Right renal cortex interstitium (tissue), 3 donors: Measurements from ENCODE around the gene CARD6. TPM values are rescaled to one million over a fixed set of nuclear protein-coding genes. Genes with fewer than 3 reads are reported as not detected.
A peak's percentile ranks its signal among the peaks of the same experiment; 100 is the strongest.
"Not testable (repeated sequence)": the region's sequence is repeated elsewhere in the genome, so short reads cannot be mapped to it uniquely, and the experiment has no call there.

Experiments used
- DNase-seq, 3 donors: peaks; one replicate each; pipeline ENCODE4 v3.0.0-alpha.2; 2013; ENCODE audit warnings: low read depth in 3 of 3, low spot score in 2 of 3
- polyA plus RNA-seq, 3 donors: library from polyadenylated mRNA; unstranded; fragments of 120-200 nt; gene quantifications; one replicate each; pipeline ENCODE4 v1.2.1, GENCODE V29; 2013; ENCODE audit not compliant: insufficient read length in 3 of 3

The CARD6 gene
- polyA plus RNA-seq = 1 to 10 TPM; 3.2 to 3.4 (median 3.3) TPM

GRCh38 chr5:40841068-40841805 is at the start of gene CARD6:
Gene CARD6 (plus strand): TSS chr5:40841367. CDS start chr5:40841383, 16 bp downstream.
- DNase-seq = no peak

- no peak for DNase-seq
Observed at GRCh38 chr5:40791715-40792139, 49.4 kb upstream of the CARD6 start.

- DNase-seq = not testable (repeated sequence)
Observed at GRCh38 chr5:40792691-40793090, 48.5 kb upstream of the CARD6 start.

- not testable (repeated sequence) for DNase-seq
Observed at GRCh38 chr5:40794340-40794739, 46.8 kb upstream of the CARD6 start.

GRCh38 chr5:40794877-40795276 is 46.3 kb upstream of the CARD6 start:
- DNase-seq = not testable (repeated sequence)

GRCh38 chr5:40796487-40796889 is 44.7 kb upstream of the CARD6 start:
- DNase-seq = no peak

- peak; percentile 31 to 63 (median 39) for DNase-seq
Observed at GRCh38 chr5:40797273-40798011, 43.7 kb upstream of the CARD6 start.

GRCh38 chr5:40798012-40798800 is 43.0 kb upstream of the CARD6 start, which contains the start of gene PRKAA1:
Gene PRKAA1 (minus strand): TSS chr5:40798374. CDS start chr5:40798189, 185 bp downstream.
- DNase-seq = peak; percentile 62 to 78 (median 77)

- no peak for DNase-seq
Observed at GRCh38 chr5:40798801-40799210, 42.4 kb upstream of the CARD6 start.

- no peak for DNase-seq
Observed at GRCh38 chr5:40799258-40799657, 41.9 kb upstream of the CARD6 start.

- no peak for DNase-seq
Observed at GRCh38 chr5:40801771-40802562, 39.2 kb upstream of the CARD6 start.

GRCh38 chr5:40812125-40812524 is 29.0 kb upstream of the CARD6 start:
- DNase-seq = no peak

- no peak for DNase-seq
Observed at GRCh38 chr5:40813698-40814281, 27.4 kb upstream of the CARD6 start.

- DNase-seq = no peak
Observed at GRCh38 chr5:40823459-40823858, 17.7 kb upstream of the CARD6 start.

- DNase-seq = not testable (repeated sequence)
Observed at GRCh38 chr5:40825461-40826043, 15.6 kb upstream of the CARD6 start.

GRCh38 chr5:40826489-40827187 is 14.5 kb upstream of the CARD6 start:
- no peak for DNase-seq

GRCh38 chr5:40827188-40827977 is 13.8 kb upstream of the CARD6 start:
- DNase-seq = no peak
